ENCODE measurements around the gene UQCR11.

GRCh38 chr19:1605236-1606137 is at the start of gene UQCR11:
- TF ChIP-seq CTCF (optimal IDR thresholded peaks at IDR 0.05 in 1 of 3, IDR thresholded peaks at IDR 0.05 in 1 of 3, conservative IDR thresholded peaks at IDR 0.05 in 1 of 3; ENCODE audit: extremely low read depth in 1 of 3, insufficient read depth in 2 of 3, low read length in 3 of 3) (peak; percentile 68 to 81 (median 69)), EZH2 (IDR thresholded peaks at IDR 0.05; ENCODE audit: low read length) (no peak)
